K562 (cell line): ENCODE results near the gene PKLR. TPM values are rescaled to one million over a fixed set of nuclear protein-coding genes. Genes with fewer than 3 reads are reported as not detected.

Experiments used
- ATAC-seq: fragments of 200-7000 bp; cut with Tn5 transposase; 3 replicates; pipeline ENCODE4 v1.9.1; 2020; ENCODE audit warnings: moderate library complexity
- BruUV-seq: library from RNA; stranded (reverse); fragments of 400-500 nt; replicated peaks from 2 replicates; lab custom pipeline; 2021; lab: Mats Ljungman, UMichigan
- CTCF ChIA-PET: fragments of 300-600 bp; formaldehyde crosslinking; extraction: SDS; loops from one replicate; lab custom pipeline; 2021; ENCODE audit warnings: low intra/inter-chr PET ratio; lab: Yijun Ruan, JAX
- POLR2A ChIA-PET: fragments of 300-600, 350-650 bp; sonication (Branson Sonifier 250); formaldehyde crosslinking; extraction: SDS; loops from one replicate; lab custom pipeline; 2021; ENCODE audit warnings: antibody characterized with exemption, inconsistent platforms; lab: Yijun Ruan, JAX
- DNase-seq, 4 experiments: peaks; one replicate each; pipeline versions ENCODE4 v3.0.0 to v3.0.0-alpha.2; 2011 to 2018; ENCODE audit warnings: low spot score in 3 of 4, mixed read lengths in 3 of 4; ENCODE audit errors: extremely low read depth in 1 of 4
- FAIRE-seq: peaks from 2 replicates; lab custom pipeline; 2011; peaks lifted over from hg19 to GRCh38; lab: Jason Lieb, UNC
- H2AFZ ChIP-seq: 2 replicates; pipeline ENCODE4 v1.6.0; 2011; ENCODE audit warnings: low read depth, low read length, control low read depth, inconsistent platforms
- H3K27ac ChIP-seq: fragments of 200-600 bp; 3 replicates; pipeline ENCODE4 v1.8.0; 2011; ENCODE audit warnings: low read depth, mild to moderate bottlenecking, control low read depth, inconsistent platforms, low read length, moderate library complexity, mixed read lengths; ENCODE audit errors: extremely low read depth
- H3K27me3 ChIP-seq, 2 experiments: fragments of 300-600 bp in 1 of 2; 2 replicates in 1 of 2; 3 replicates in 1 of 2; pipeline versions ENCODE4 v1.6.0 to v1.8.0; 2011; ENCODE audit warnings: inconsistent platforms in 2 of 2, low read length in 2 of 2, mild to moderate bottlenecking in 1 of 2, mixed read lengths in 1 of 2, moderate library complexity in 1 of 2; ENCODE audit not compliant: control insufficient read depth in 2 of 2, insufficient read depth in 2 of 2
- H3K36me3 ChIP-seq: fragments of 300-600 bp; 3 replicates; pipeline ENCODE4 v1.8.0; 2011; ENCODE audit warnings: mild to moderate bottlenecking, low read length, inconsistent platforms; ENCODE audit not compliant: control insufficient read depth, insufficient read depth
- H3K4me1 ChIP-seq, 2 experiments: fragments of 200-600 bp in 1 of 2; replicated peaks in 1 of 2; 2 replicates in 1 of 2; 3 replicates in 1 of 2; pipeline versions ENCODE4 v1.5.1 to v1.8.0; 2011; ENCODE audit warnings: inconsistent platforms in 2 of 2, low read length in 2 of 2, mild to moderate bottlenecking in 1 of 2, mixed read lengths in 1 of 2, moderate library complexity in 1 of 2; ENCODE audit not compliant: control insufficient read depth in 2 of 2, insufficient read depth in 2 of 2
- H3K4me2 ChIP-seq: 2 replicates; pipeline ENCODE4 v1.6.1; 2011; ENCODE audit warnings: low read length, control low read depth, inconsistent platforms, mixed read lengths; ENCODE audit not compliant: insufficient read depth
- H3K4me3 ChIP-seq: fragments of 200-600 bp; sonication (generic), shearing (Covaris generic); 2 replicates; pipeline ENCODE4 v1.5.1; 2016; ENCODE audit warnings: control low read depth, inconsistent platforms
- H3K79me2 ChIP-seq: fragments of 200-600 bp; 3 replicates; pipeline ENCODE4 v1.8.0; 2011; ENCODE audit warnings: low read length, inconsistent platforms; ENCODE audit not compliant: control insufficient read depth, insufficient read depth
- H3K9ac ChIP-seq, 2 experiments: 2 replicates each; pipeline versions ENCODE4 v1.6.0 to v1.6.1; 2011; ENCODE audit warnings: low read depth in 2 of 2, low read length in 2 of 2, control low read depth in 1 of 2, inconsistent platforms in 1 of 2, mild to moderate bottlenecking in 1 of 2, mixed read lengths in 1 of 2; ENCODE audit not compliant: insufficient read depth in 1 of 2
- H3K9me1 ChIP-seq: one replicate; pipeline ENCODE4 v1.6.0; 2011; ENCODE audit warnings: inconsistent platforms, mild to moderate bottlenecking, low read length, moderate library complexity; ENCODE audit not compliant: control insufficient read depth, insufficient read depth
- H3K9me3 ChIP-seq: replicated peaks from 2 replicates; pipeline ENCODE4 v1.5.1; 2011; ENCODE audit warnings: low read depth, low read length, inconsistent platforms; ENCODE audit not compliant: control insufficient read depth, insufficient read depth
- H4K20me1 ChIP-seq: replicated peaks from 2 replicates; pipeline ENCODE4 v1.6.1; 2011; ENCODE audit warnings: low read length, inconsistent platforms, mixed read lengths; ENCODE audit not compliant: control insufficient read depth, insufficient read depth
- CGGBP1 ChIP-seq: fragments of 250-450 bp; sonication (Bioruptor Pico); IDR thresholded peaks from 2 replicates; pipeline ENCODE4 v1.9.0; 2021; ENCODE audit warnings: mild to moderate bottlenecking
- HNRNPL ChIP-seq: fragments of 200-400 bp; formaldehyde crosslinking; IDR thresholded peaks from 2 replicates; pipeline ENCODE4 v1.6.1; 2017; ENCODE audit warnings: low read depth, mild to moderate bottlenecking, low read length
- WGBS: fragments of 100-300 bp; shearing (Covaris generic); methylation state at CpG from one replicate; pipeline ENCODE4 v1.1.6; 2016; ENCODE audit warnings: low coverage, mixed read lengths; ENCODE audit not compliant: insufficient coverage; ENCODE audit errors: missing lambda C conversion rate; 5-methylcytosine and 5-hydroxymethylcytosine counted together
- in situ Hi-C: fragments of 300-500 bp; cut with MboI; formaldehyde crosslinking; loops from 4 replicates; pipeline ENCODE4 v1.15.0; 2018; ENCODE audit warnings: inconsistent platforms, mixed read lengths
- intact Hi-C: fragments of 100-400 bp; cut with micrococcal nuclease; formaldehyde crosslinking; loops from 2 replicates; pipeline ENCODE4 v1.14.2; 2022
- polyA plus RNA-seq, 8 experiments: library from polyadenylated mRNA; depleted of rRNA in 4 of 8; stranded (reverse) in 5 of 8; unstranded in 3 of 8; fragments of >200 nt; fragmentation: Nextera tagmentation in 2 of 8; fragmentation: Illumina TruSeq in 1 of 8; extraction: Ambion mirVana in 2 of 8; extraction: Trizol in 1 of 8; gene quantifications; 2 replicates each; pipeline versions ENCODE4 v1.2.1 to v1.2.3, GENCODE V29; 2011 to 2014; ENCODE audit warnings: inconsistent platforms in 1 of 8, missing spikeins in 1 of 8
- total RNA-seq, 7 experiments: library from RNA; depleted of rRNA in 6 of 7; stranded (reverse); fragments of >200 nt in 6 of 7; fragmentation: Illumina TruSeq in 2 of 7; extraction: Trizol in 2 of 7; gene quantifications; 2 replicates each; pipeline versions ENCODE4 v1.2.1 to v1.2.3, GENCODE V29; 2011 to 2021; ENCODE audit warnings: low replicate concordance in 1 of 7

Gene PKLR
- total and polyA plus RNA-seq, 9 of the 15 experiments (the other 6 are each of a cell fraction or from before 2014, with no cell fraction given): 10.7 to 78.4 (median 38.2) TPM

- intact Hi-C loops: loop anchor here (1.0 to 10.0 kb wide), 4 partner anchors 58 to 342 kb away; partner anchors contain the start of gene FDPS
- ChIA-PET CTCF (interaction anchor here (0.9 to 3.5 kb wide), 6 partner anchors 56 to 462 kb away, joined by 4 to 38 read pairs (median 14); partner anchors contain the start of gene FDPS), POLR2A (interaction anchor here (0.6 to 3.4 kb wide), 7 partner anchors 11 to 943 kb away, joined by 3 to 30 read pairs (median 4); partner anchors contain the start of genes RUSC1 and SCAMP3)
- Histone ChIP-seq H3K36me3 (peaks cover 28% of the 10 kb centered on the region; the same call in 2 of the 3 replicates), H3K4me2 (peak overlapping the region; percentile 51), H3K27me3 (no peaks in the 10 kb centered on the region), H2AFZ (peak overlapping the region; percentile 69), H3K9me3 (no peaks in the 10 kb centered on the region), H3K9ac (peak overlapping the region; percentile 40 to 87; a peak in 3 of 4 replicates), H3K4me1 (peaks cover 26 to 48% of the 10 kb centered on the region in 2 experiments), H3K9me1 (no peaks in the 10 kb centered on the region), H4K20me1 (no peaks in the 10 kb centered on the region), H3K4me3 (no peak overlapping the region), H3K79me2 (peaks cover 18% of the 10 kb centered on the region), H3K27ac (peak overlapping the region; percentile 60; the same call in 1 of the 3 replicates)
- DNase-seq: peak in 1 of 4 experiments; percentile 31
- WGBS: 85% methylated on average over 9 of the region's 28 CpGs
- no TSS peak for BruUV-seq
- in situ Hi-C loops: loop anchor here (10.0 kb wide), 1 partner anchor 345 kb away; no protein-coding TSS in a partner anchor
- ATAC-seq: peak; percentile 1; the same call in 1 of the 3 replicates
- no peak for FAIRE-seq
- TF ChIP-seq HNRNPL (0 out of 2 replicates have a peak, but pooled peaks have one; percentile 24), CGGBP1 (CRISPR knock-in tag) (no peak)
Observed at GRCh38 chr1:155250246-155250632, 51.0 kb downstream of the PKLR start.
